Right lung (tissue), 5 donors: ENCODE measurements around the gene LHFPL2. TPM values are rescaled to one million over a fixed set of nuclear protein-coding genes. Genes with fewer than 3 reads are reported as not detected.
"Not testable (repeated sequence)": the region's sequence is repeated elsewhere in the genome, so short reads cannot be mapped to it uniquely, and the experiment has no call there.

ENCODE experiments used
- DNase-seq, 2 donors: peaks; one replicate each; pipeline ENCODE4 v3.0.0-alpha.2; 2013
- polyA plus RNA-seq, 5 donors: library from polyadenylated mRNA; unstranded; fragments of 120-200 nt; gene quantifications; one replicate each; pipeline versions ENCODE4 v1.2.1 to v1.2.3, GENCODE V29; 2013; ENCODE audit warnings: inconsistent platforms in 1 of 5, low replicate concordance in 1 of 5; ENCODE audit not compliant: insufficient read length in 5 of 5, insufficient read depth in 1 of 5

LHFPL2 gene
- polyA plus RNA-seq, 5 donors: 36.8 to 50.9 (median 43.8) TPM

DNA sequence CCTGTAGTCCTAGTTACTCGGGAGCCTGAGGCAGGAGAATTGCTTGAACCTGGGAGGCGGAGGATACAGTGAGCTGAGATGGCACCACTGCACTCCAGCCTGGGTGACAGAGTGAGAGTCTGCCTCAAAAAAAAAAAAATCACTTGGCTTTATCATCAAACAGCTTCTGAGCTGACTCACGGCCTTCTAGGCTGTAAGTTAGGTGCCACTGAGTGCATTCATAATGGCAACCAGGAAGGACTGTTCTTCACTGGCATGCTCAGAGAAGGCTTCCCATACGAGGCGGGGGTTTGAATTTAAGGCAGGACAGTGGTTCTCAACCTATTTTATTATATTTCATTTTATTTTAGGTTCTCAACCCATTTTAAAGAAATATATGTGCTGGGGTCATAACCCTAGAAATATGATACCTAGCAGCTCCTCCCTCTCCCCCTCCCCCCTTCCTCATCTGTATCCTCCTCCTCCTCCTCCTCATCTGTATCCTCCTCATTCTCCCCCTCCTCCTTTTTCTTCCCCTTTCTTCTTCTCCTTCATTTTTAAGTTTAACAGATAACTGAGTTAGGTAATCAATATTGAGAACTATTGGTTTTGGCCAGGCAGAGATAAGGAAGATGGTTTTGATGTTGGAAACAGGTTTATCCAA lies 19.0 kb upstream of the LHFPL2 start:
- DNase-seq: no peak

DNA sequence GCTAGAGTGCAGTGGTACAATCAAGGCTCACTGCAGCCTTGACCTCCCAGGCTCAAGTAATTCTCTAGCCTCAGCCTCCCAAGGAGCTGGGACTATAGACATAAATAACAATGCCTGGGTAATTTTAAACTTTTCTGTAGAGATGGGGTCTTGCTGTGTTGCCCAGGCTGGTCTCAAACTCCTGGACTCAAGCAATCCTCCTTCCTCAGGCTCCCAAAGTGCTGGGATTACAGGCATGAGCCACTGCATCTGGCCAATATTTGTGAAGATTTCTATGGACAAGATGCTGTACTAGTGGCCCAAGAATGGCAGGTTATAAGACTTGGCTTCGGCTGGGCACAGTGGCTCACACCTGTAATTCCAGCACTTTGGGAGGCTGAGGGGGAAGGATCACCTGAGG lies 18.4 kb upstream of the LHFPL2 start:
- DNase-seq: not testable (repeated sequence)

DNA sequence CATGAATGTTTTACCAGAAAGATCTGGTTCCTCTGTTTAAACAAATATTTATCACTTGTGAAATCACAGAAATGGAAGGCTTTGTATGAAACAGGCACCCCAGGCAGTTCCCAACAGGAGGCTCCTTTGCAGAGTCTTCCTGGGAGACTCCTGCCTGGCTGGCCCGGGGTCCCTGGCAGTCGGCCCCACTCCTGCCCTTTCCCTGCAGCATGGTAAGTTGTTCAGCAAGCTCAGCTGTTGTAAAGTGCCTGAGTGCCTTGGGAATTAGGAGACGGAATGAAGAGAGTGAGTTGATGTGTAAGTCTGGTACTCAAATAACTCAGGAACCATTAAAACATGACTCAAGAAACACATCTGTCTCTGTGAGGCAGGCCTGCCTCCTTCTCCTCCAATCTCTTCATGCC lies 17.5 kb upstream of the LHFPL2 start:
- no peak for DNase-seq

DNA sequence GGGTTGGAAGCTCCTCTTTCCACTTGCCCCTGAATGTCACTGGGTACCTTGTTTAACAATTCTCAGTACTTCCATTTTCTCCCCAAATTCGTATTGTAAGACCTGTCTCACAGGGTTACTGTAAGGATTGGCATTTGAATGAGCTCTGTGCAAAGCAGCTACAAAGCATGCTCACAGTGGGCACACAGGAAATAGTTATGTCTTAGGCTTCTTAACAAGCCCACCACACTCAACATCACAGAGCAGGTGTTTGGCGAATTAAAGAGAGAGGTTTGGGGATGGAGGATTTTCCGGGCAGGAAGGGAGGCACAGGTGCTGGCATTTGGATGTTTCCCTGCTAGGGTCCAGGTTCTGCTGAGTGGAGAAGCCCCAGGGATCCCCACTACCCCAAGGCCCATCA lies 17.0 kb upstream of the LHFPL2 start:
- DNase-seq: no peak

DNA sequence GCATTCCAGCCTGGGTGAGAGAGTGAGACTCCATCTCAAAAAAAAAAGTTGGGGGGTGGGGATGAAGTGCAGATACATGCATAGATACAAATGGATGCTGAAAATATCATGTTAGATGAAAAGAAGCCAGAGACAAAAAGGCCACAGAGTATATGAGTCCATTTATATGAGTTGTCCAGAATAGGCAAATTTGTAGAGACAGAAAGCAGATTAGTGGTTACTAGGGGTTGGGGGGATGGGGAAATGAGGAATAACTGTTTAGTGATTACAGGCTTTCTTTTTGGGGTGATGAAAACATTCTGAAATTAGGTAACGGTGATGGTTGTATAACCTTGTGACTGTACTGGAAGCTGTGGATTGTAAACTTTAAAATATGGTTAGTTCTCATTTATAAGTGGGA lies 13.8 kb upstream of the LHFPL2 start:
- no peak for DNase-seq

DNA sequence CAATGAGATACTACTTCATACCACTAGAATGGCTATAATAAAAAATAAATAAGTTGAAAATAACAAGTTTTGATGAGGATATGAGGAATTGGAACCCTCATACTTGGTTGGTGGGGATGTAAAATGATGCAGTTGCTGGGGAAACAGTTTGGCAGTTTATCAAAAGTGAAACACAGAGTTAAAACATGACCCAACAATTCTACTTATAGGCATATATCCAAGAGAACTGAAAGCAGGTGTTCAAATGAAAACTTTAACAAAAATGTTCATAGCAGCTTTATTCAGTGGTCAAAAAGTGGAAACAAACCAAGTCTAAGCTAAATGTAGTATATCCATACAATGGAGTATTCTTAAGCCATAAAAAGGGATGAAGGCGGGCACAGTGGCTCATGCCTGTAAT lies 13.1 kb upstream of the LHFPL2 start:
- DNase-seq: no peak

DNA sequence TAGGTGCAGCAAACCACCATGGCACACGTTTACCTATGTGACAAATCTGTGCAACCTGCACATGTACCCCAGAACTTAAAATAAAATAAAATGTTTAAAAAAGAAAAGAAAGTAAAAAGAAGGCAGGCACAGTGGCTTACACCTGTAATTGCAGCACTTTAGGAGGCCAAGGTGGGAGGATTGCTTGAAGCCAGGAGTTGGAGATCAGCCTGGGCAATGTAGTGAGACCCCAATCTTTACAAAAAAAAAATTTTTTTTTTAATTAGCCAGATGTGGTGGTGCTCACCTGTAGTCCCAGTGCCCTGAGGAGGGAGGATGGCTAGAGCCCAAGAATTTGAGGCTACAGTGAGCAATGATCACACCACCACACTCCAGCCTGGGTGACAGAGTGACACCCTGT lies 12.5 kb upstream of the LHFPL2 start:
- DNase-seq: no peak

DNA sequence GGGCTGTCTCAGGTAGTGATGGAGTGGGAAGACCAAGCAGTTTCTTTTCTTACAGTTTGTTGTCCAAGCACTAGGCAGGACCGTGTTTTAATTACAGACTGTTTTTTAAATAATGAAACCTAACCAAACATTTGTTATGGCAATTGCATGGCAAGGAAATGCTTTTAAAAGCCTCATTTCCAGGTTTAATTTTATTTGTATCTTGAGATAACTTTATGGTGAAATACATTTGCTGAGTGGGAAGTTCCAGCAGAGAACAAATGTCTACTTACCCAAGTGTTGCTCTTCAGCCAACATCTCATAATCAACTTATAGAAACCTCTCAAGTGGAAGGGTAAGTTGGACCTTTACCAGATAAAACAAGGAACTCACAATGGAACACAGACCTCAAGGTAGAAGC lies 11.8 kb upstream of the LHFPL2 start:
- no peak for DNase-seq

DNA sequence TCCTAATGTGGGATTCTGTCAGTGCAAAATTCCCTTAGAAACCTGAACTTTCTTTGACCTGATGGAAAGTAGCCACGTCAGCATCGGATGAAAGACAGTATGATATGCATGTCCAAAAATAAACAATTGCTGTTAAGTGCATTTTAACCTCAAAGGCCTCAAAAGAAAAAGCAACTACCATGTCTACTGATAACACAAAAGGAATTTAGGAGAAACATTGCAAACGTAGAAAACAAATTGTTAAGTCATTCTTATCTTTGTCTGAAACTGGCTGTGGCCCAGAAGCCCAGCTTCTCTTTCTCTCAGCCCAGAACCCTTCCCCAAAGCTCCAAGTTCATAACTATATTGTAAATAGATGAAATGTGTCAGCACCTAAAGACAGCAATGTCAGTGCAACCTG lies 11.1 kb upstream of the LHFPL2 start:
- DNase-seq: no peak

DNA sequence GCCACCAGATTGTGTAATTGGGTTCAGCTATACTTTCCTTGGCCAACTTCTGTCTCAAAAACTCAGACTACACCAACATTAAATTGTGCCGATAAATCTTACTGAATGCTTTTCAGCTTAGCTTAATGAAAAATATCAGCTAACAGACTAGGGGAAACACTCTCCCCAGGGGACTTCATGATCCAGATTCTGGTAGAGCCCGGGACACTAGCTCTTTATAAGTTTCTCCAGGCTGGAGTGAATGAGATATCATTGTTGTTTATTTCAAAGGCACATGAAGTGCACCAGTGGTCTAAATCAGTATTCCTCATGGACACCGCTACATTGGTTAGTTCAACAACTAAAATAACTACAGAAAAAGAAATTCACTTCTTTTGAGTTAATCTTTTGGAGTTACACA lies 10.5 kb upstream of the LHFPL2 start:
- no peak for DNase-seq

DNA sequence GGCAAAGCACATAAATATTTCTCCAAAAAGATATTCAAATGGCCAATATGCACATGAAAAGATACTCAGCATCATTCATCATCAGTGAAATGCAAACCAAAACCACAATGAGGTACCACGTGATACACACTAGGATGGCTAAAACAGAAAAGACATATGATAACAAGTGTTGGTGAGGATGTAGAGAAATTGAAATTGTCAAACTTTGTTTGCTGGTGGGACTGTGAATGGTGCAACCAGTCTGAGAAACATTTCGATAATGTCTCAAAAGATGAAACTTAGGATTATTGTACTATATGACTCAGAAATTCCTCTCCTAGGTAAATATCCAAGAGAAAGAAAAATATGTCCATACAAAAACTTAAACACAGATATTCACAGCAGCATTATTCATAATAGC lies 8.6 kb upstream of the LHFPL2 start:
- DNase-seq: no peak

DNA sequence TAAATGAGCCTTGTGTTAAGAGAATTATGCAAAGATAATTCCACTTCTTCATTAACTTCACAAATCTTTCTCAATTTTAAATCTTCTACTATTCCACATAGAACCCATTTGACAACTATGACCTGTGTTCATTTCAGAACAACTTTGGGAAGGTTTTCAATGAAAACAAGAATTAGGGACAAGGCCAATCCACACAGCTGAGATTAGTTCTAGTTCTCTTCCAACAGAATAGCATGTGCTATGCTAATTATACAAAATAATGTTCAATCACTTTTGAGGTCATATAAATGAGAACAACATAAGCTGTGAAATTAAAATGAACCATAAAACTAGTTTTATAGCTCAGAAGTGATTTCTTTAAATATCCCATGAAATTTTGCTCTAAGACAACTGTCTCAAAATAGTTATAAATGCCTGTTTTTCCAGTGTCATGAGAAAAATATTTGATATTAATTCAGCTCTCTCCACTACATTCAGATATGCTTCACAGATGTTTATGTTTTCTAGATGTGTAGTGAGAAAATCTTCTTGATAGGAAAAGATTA lies 7.2 kb upstream of the LHFPL2 start:
- no peak for DNase-seq

DNA sequence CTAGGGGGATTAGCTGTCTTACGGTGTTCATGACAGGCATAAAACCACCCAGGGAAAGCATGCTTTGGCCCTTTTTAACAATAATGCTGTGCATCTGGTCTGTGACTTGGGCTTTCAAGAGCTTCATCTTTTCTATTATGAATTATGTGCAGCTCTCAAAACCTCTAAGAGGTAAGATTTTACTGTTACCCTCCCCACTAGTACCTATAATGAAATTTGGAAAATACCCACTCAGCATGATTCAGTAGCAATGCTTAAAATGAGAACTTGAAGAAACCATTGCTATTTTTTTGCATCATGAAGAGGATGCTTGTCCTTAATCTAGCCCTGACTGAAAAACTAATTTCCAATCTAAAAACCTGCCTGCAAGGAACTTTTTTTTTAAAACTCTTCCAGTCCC lies 5.8 kb upstream of the LHFPL2 start:
- DNase-seq: no peak

DNA sequence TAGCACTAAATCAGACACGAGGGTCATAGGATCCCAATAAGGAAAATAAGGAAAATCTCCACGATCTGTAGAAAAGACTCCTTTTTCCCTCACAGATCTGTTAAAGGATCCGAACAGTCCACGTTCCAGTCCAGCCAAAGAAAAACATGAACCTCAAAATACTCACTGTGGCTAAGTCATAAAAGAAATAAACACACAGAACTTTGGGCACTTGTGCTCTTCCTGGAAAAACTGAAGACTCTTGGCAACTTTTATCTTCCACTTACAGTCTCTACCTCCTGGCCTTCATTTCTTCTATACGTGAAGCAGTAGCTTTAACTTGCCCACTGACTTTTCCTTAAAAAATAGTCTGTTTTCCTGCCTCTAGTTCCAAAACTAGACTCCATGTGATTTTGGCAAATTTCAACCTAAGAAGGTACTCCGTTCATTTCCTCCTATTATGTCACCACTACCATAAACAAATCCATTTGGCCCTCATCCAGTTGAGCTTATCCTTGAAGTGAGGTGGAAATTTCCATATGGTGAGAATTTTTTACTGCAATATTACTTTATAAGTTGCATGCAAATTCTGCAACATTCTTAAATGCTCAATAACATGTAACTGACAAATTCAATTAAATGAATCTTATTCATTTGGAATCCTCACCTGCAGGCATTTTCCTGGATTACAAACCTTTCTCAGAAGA lies 5.3 kb upstream of the LHFPL2 start:
- no peak for DNase-seq

DNA sequence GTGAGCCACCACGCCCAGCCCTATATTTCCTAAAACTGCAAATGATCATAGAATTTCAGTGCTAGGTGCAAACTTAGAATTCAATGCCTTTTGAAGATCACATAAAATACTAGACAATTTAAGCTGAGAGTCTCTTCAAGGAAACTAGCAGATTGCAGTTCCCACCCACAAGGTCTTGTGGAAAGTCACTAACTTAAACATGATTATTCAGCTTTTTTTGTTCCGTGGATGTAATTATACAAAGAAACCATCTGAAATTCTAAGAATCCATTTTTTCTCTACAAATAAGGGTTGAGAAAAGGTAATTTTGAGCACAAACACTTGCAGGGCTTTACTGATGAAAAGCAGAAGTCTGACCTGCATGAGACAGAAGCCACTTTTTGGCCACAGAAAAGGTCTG lies 4.5 kb upstream of the LHFPL2 start:
- no peak for DNase-seq

DNA sequence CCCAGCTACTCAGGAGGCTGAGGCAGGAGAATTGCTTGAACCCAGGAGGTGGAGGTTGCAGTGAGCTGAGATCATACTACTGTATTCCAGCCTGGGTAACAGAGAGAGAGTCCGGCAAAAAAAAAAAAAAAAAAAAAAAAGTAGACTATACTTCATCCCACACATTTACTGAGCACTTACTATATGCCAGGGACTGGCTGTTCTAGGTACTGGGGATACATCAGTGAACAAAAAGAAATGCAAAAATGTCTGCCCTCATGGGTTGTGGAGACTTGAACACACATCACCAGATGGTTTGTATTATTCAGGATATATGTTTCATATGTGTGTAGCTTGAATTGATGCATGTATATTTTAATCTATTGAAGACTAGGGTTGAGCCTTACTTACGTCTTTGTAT lies 2.9 kb upstream of the LHFPL2 start:
- no peak for DNase-seq

DNA sequence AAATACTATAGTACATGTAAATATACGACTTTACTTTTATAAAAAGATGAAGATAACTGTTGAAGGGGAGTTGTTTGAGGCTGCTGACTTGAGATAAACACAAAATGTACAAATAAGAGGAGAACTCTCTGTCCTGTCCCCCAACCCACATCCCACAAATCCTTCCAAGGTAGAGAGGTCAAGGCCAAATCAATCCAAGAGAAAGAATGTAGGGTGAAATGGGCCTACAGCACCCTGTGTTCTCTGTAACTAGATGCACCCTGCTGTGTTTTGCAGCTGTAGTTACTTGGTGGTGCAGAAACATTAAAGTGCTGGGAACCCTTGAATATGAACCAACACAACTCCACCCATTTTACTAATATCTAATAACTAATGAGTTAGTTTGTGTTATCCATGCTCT lies 2.0 kb upstream of the LHFPL2 start:
- DNase-seq: no peak

DNA sequence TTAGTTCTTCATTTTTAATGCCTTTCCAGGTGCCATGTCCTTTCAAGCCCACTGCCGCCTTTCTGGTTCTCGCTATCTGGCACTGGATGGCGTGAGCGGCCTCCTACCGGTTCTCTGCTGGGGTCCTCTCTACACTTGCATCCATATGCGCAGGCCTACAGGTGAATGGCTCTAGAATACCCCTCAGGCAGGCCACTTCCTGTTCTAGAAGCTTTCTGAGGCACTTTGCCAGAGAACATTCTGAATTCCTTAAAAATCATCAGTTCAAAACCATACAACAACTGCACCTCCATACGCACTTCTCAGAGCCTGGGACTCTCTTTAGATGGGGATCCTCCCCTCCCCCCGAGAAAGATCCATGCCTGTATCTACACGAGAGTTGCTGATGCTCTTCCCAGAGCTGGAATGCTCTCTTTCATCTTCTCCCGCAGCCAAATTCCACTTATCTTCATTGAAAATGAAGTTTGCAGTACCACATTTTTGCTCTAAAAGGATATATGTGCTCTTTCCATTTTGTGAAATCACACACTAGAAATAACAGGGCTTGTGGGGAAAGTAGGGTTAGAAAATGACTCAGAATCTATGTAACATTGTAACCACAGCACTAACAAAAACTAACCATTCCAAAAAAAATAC lies 1.4 kb upstream of the LHFPL2 start:
- DNase-seq: no peak

DNA sequence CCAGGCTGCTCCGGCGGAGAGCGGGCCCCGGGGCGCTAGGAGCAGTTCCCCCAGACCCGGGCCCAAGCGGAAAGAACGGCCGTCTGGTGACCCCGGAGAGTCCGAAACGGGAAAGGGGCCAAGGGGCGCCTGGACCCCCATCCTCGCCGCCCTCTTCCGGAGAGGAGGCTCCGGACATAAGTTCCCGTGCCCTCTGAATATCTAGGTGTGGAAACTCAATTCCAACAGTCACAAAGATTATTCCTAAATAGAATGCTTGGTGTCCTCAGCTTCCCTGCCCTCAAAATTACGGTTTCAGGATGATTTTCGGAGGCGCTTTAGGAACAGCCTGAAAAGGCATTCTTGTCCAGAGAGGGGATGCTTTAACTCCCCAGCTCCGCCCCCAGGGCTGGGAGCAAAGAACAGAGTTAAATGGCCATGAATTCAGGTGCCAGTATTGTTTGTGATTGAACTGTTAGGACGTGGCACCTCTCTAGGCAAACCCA lies 681 bp upstream of the LHFPL2 start:
- peak in 1 of 2 donors; percentile 31 for DNase-seq

DNA sequence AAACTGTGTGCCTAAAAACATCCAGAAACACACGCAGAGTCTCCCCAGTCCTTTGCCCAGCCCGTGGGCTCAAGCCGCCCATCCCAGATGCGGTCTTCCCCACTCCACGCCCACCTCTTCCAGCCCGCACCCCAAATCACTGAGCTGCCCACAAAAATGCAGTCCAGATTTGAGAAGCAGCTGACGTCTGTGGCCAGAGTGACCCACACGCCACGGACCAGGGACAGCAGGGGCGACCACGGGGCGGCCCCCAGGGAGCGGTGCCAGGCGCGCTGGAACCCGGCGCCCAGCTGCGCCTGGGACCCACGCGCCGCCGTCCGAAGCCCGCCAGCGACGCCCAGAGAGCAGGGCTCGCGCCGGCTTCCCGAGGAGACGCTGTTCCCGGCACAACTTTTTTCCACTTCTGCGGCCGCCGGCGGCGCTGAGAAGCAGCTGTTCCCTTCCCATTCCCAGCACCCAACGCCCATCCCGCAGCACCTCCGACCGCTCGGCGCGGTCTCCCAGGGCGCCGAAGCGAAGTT lies 674 bp downstream of the LHFPL2 start:
- peak; percentile 67 for DNase-seq

DNA sequence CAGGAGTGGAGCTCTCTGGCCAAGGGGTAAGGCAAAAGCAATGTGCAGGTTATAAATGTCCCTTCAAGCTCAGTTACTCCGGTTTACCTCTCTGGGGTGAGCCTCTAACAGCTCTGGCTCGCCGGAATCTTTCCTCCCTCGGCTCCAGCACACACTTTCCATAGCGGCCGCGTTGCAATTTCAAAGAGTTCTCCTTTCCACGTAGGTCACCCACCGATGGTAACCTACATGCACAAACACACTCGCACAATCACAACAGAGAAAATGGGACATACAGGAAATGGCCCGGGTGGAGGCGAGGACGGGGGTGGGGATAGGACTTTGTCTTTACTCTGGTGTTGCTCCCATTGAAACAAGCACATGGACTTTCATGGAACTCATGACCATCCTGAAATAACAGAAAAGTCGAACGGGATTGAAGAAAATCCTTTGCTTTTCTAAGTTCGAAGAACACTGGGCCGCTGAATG lies 1.2 kb downstream of the LHFPL2 start:
- DNase-seq: peak in 1 of 2 donors; percentile 27

DNA sequence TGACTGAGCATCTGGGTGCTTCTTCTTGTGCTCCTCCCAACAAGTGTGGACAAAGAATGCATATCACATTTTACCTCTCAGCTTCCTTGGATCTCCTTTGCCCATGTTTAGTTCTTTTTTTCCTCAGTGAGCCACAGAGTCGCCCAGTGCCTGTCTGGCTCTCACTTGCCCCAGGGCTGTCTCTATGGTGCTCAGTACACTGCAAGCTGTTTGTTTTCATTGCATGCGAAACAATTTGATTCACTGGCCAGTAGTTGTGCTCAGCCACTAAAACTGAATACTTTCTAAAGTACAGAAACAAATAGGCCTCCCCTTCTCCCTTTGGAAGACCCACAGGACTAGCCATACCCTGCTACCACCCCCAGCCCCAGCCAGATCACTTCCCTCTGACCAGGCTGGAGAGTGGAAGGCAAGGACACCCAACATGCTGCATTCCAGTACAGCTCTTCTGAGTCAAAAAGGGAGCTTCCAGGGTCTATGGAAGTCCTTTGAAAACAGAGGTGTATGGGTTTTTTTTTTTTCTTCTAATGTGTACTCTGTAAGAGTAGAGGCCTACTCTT lies 3.8 kb downstream of the LHFPL2 start:
- no peak for DNase-seq
